VCaP (cell line): ENCODE data around the gene CALU.

Source experiments
- H3K27ac ChIP-seq: fragments of 450-650 bp; 2 replicates; pipeline ENCODE4 v1.5.1; 2017
- CTCF ChIP-seq: fragments of 450-650 bp; conservative IDR thresholded peaks from 2 replicates; pipeline ENCODE4 v1.5.1; 2017; ENCODE audit warnings: mild to moderate bottlenecking, moderate library complexity

CALU gene

GRCh38 chr7:128732521-128733277, 6.5 kb upstream of the CALU start:
- no peak overlapping the region for H3K27ac ChIP-seq
- no peak for TF ChIP-seq CTCF

- H3K27ac ChIP-seq, result no peak overlapping the region
- no peak for TF ChIP-seq CTCF
These were observed 5.9 kb upstream of the CALU start for GRCh38 chr7:128733278-128733645.

- TF ChIP-seq CTCF, result no peak
- H3K27ac ChIP-seq, result no peak overlapping the region
These were observed 4.3 kb upstream of the CALU start for GRCh38 chr7:128734890-128735289.

GRCh38 chr7:128735436-128735835, 3.7 kb upstream of the CALU start:
- TF ChIP-seq CTCF, result no peak
- H3K27ac ChIP-seq, result no peak overlapping the region

- no peak for TF ChIP-seq CTCF
- peak overlapping the region; percentile 82 for H3K27ac ChIP-seq
These were observed 1.7 kb upstream of the CALU start for GRCh38 chr7:128737441-128737840.

GRCh38 chr7:128737867-128738385, 1.2 kb upstream of the CALU start:
- no peak for TF ChIP-seq CTCF
- H3K27ac ChIP-seq, result peak overlapping the region; percentile 82

GRCh38 chr7:128738570-128739047, 550 bp upstream of the CALU start:
- H3K27ac ChIP-seq, result peak overlapping the region; percentile 82
- TF ChIP-seq CTCF, result no peak
